HEK293 (cell line): Measurements from ENCODE around the gene CMPK1.

ENCODE experiments used
- CTCF ChIA-PET: fragments of 350-600 bp; formaldehyde crosslinking; extraction: SDS; loops from one replicate; lab custom pipeline; 2021; ENCODE audit warnings: antibody characterized with exemption; lab: Yijun Ruan, JAX
- POLR2A ChIA-PET: fragments of 300-600 bp; formaldehyde crosslinking; extraction: SDS; loops from one replicate; lab custom pipeline; 2020; ENCODE audit warnings: antibody characterized with exemption, inconsistent platforms; lab: Yijun Ruan, JAX
- H3K27ac ChIP-seq: fragments of 200-500 bp; sonication (Bioruptor generic); 2 replicates; pipeline ENCODE4 v1.5.1; 2014; ENCODE audit warnings: low read depth, low read length, control low read depth, inconsistent platforms; ENCODE audit errors: extremely low read depth
- H3K36me3 ChIP-seq, 2 experiments: fragments of 200-500 bp in 1 of 2; sonication (Bioruptor generic) in 1 of 2; 1 replicate in 1 of 2; 2 replicates in 1 of 2; pipeline ENCODE4 v1.5.1; 2014 to 2017; ENCODE audit warnings: inconsistent platforms in 2 of 2, low read length in 2 of 2; ENCODE audit not compliant: control insufficient read depth in 2 of 2, insufficient read depth in 1 of 2
- H3K4me1 ChIP-seq: fragments of 200-500 bp; sonication (Bioruptor generic); 2 replicates; pipeline ENCODE4 v1.5.1; 2014; ENCODE audit warnings: mild to moderate bottlenecking, low read length, inconsistent platforms; ENCODE audit not compliant: control insufficient read depth, insufficient read depth
- H3K4me3 ChIP-seq: 2 replicates; pipeline ENCODE4 v1.5.1; 2011; ENCODE audit warnings: low read depth, mild to moderate bottlenecking, control low read depth, low read length, moderate library complexity
- H3K9me3 ChIP-seq: fragments of 200-500 bp; sonication (Bioruptor generic); 2 replicates; pipeline ENCODE4 v1.5.1; 2014; ENCODE audit warnings: low read depth, low read length, inconsistent platforms; ENCODE audit not compliant: control insufficient read depth, insufficient read depth
- GLI4 ChIP-seq: fragments of 450-650 bp; formaldehyde crosslinking; IDR thresholded peaks from 2 replicates; pipeline ENCODE4 v1.5.1; 2016; ENCODE audit warnings: missing biosample characterization, missing genetic modification characterization
- HOXA7 ChIP-seq: sonication (generic); formaldehyde crosslinking; IDR thresholded peaks from 2 replicates; pipeline ENCODE4 v1.8.1; 2022; ENCODE audit warnings: missing genetic modification reagents, borderline replicate concordance
- KLF7 ChIP-seq: fragments of 450-650 bp; formaldehyde crosslinking; IDR thresholded peaks from 2 replicates; pipeline ENCODE4 v1.5.1; 2016; ENCODE audit warnings: missing biosample characterization, missing genetic modification characterization, borderline replicate concordance
- SP7 ChIP-seq: fragments of 450-650 bp; formaldehyde crosslinking; IDR thresholded peaks from 2 replicates; pipeline ENCODE4 v1.5.1; 2016; ENCODE audit warnings: missing biosample characterization, missing genetic modification characterization
- TRIM28 ChIP-seq: IDR thresholded peaks from 2 replicates; pipeline ENCODE4 v1.6.1; 2011; ENCODE audit warnings: low read length, control low read depth, borderline replicate concordance
- ZBTB48 ChIP-seq: fragments of 450-650 bp; formaldehyde crosslinking; IDR thresholded peaks from 2 replicates; pipeline ENCODE4 v1.5.1; 2016; ENCODE audit warnings: missing biosample characterization, missing genetic modification characterization
- ZBTB8A ChIP-seq: fragments of 450-650 bp; formaldehyde crosslinking; IDR thresholded peaks from 2 replicates; pipeline ENCODE4 v1.5.1; 2016; ENCODE audit warnings: missing biosample characterization, missing genetic modification characterization
- ZIC2 ChIP-seq: fragments of 450-650 bp; formaldehyde crosslinking; IDR thresholded peaks from 2 replicates; pipeline ENCODE4 v1.5.1; 2016; ENCODE audit warnings: missing biosample characterization, missing genetic modification characterization
- ZNF175 ChIP-seq: fragments of 450-650 bp; formaldehyde crosslinking; IDR thresholded peaks from 2 replicates; pipeline ENCODE4 v1.5.1; 2016; ENCODE audit warnings: missing biosample characterization, missing genetic modification characterization
- ZNF311 ChIP-seq: fragments of 450-650 bp; formaldehyde crosslinking; IDR thresholded peaks from 2 replicates; pipeline ENCODE4 v1.5.1; 2017; ENCODE audit warnings: missing biosample characterization, missing genetic modification characterization, borderline replicate concordance
- ZNF37A ChIP-seq: fragments of 450-650 bp; IDR thresholded peaks from 2 replicates; pipeline ENCODE4 v1.5.1; 2018; ENCODE audit warnings: missing biosample characterization, missing genetic modification characterization
- ZNF433 ChIP-seq: fragments of 450-650 bp; formaldehyde crosslinking; IDR thresholded peaks from 2 replicates; pipeline ENCODE4 v1.5.1; 2016; ENCODE audit warnings: missing biosample characterization, missing genetic modification characterization, low read depth
- ZNF529 ChIP-seq: fragments of 450-650 bp; formaldehyde crosslinking; IDR thresholded peaks from 2 replicates; pipeline ENCODE4 v1.5.1; 2017; ENCODE audit warnings: missing genetic modification characterization, missing biosample characterization; ENCODE audit not compliant: insufficient replicate concordance
- ZNF561 ChIP-seq: fragments of 450-650 bp; IDR thresholded peaks from 2 replicates; pipeline ENCODE4 v1.5.1; 2018; ENCODE audit warnings: missing biosample characterization, missing genetic modification characterization, borderline replicate concordance
- ZNF585B ChIP-seq: fragments of 450-650 bp; formaldehyde crosslinking; IDR thresholded peaks from 2 replicates; pipeline ENCODE4 v1.5.1; 2016; ENCODE audit warnings: missing biosample characterization, missing genetic modification characterization
- ZNF600 ChIP-seq: fragments of 450-650 bp; formaldehyde crosslinking; IDR thresholded peaks from 2 replicates; pipeline ENCODE4 v1.5.1; 2016; ENCODE audit warnings: missing biosample characterization, missing genetic modification characterization
- ZNF623 ChIP-seq: fragments of 450-650 bp; formaldehyde crosslinking; IDR thresholded peaks from 2 replicates; pipeline ENCODE4 v1.5.1; 2016; ENCODE audit warnings: missing biosample characterization, missing genetic modification characterization
- ZNF624 ChIP-seq: fragments of 450-650 bp; formaldehyde crosslinking; IDR thresholded peaks from 2 replicates; pipeline ENCODE4 v1.5.1; 2017; ENCODE audit warnings: missing biosample characterization, missing genetic modification characterization
- ZNF660 ChIP-seq: fragments of 450-650 bp; IDR thresholded peaks from 2 replicates; pipeline ENCODE4 v1.5.1; 2018; ENCODE audit warnings: missing biosample characterization, mild to moderate bottlenecking, missing genetic modification characterization
- ZNF747 ChIP-seq: fragments of 450-650 bp; formaldehyde crosslinking; IDR thresholded peaks from 2 replicates; pipeline ENCODE4 v1.5.1; 2016; ENCODE audit warnings: missing biosample characterization, missing genetic modification characterization
- ZNF837 ChIP-seq: fragments of 450-650 bp; formaldehyde crosslinking; IDR thresholded peaks from 2 replicates; pipeline ENCODE4 v1.5.1; 2016; ENCODE audit warnings: missing biosample characterization, missing genetic modification characterization
- TF ChIP-seq, protein P1 (sequence below): fragments of 450-650 bp; formaldehyde crosslinking; IDR thresholded peaks from 2 replicates; pipeline ENCODE4 v1.5.1; 2016; ENCODE audit warnings: missing biosample characterization, missing genetic modification characterization
- TF ChIP-seq, protein P2 (sequence below): fragments of 450-650 bp; formaldehyde crosslinking; IDR thresholded peaks from 2 replicates; pipeline ENCODE4; 2016; ENCODE audit warnings: missing biosample characterization, missing genetic modification characterization
- TF ChIP-seq, protein P3 (sequence below): fragments of 450-650 bp; formaldehyde crosslinking; IDR thresholded peaks from 2 replicates; pipeline ENCODE4 v1.5.1; 2017; ENCODE audit warnings: missing biosample characterization, missing genetic modification characterization
- TF ChIP-seq, protein P4 (sequence below): fragments of 450-650 bp; formaldehyde crosslinking; conservative IDR thresholded peaks from 2 replicates; pipeline ENCODE4 v1.5.1; 2016; ENCODE audit warnings: low read depth, missing biosample characterization, missing genetic modification characterization
- TF ChIP-seq, protein P5 (sequence below): fragments of 450-650 bp; formaldehyde crosslinking; IDR thresholded peaks from 2 replicates; pipeline ENCODE4 v1.5.1; 2016; ENCODE audit warnings: missing biosample characterization, missing genetic modification characterization
- TF ChIP-seq, protein P6 (sequence below): IDR thresholded peaks from 2 replicates; pipeline ENCODE4 v1.6.1; 2011; ENCODE audit warnings: mild to moderate bottlenecking, low read depth, low read length, borderline replicate concordance

Gene CMPK1

DNA sequence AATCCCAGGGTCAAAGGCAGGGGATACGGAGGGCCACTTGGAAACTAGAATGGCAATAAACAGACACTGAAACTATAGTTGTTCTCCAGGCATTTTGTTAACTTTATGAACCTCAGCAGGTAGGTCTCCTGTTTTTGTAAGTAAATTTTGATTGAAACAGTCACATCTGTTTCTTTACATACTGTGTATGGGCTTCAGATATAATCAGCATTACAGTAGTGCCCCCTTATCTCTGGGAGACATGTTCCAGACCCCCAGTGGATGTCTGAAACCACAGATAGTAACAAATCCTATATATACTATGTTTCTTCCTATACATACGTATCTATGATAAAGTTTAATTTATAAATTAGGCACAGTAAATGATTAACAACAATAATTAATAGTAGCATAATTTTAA lies 31.1 kb upstream of the CMPK1 start:
- H3K4me1 ChIP-seq = no peaks in the 10 kb centered on the region
- peaks cover 68 to 88% of the 10 kb centered on the region in 2 experiments for H3K36me3 ChIP-seq
- H3K9me3 ChIP-seq = no peaks in the 10 kb centered on the region
- POLR2A ChIA-PET = no interaction called here
- no peak overlapping the region for H3K27ac ChIP-seq
- no peak overlapping the region for H3K4me3 ChIP-seq
- no peak for TF ChIP-seq ZNF529 (tag by site-specific recombination)
- no peak for TF ChIP-seq ZNF561 (tag by site-specific recombination)
- no peak for TF ChIP-seq ZNF600 (tag by site-specific recombination)
- TF ChIP-seq, protein P1, sequence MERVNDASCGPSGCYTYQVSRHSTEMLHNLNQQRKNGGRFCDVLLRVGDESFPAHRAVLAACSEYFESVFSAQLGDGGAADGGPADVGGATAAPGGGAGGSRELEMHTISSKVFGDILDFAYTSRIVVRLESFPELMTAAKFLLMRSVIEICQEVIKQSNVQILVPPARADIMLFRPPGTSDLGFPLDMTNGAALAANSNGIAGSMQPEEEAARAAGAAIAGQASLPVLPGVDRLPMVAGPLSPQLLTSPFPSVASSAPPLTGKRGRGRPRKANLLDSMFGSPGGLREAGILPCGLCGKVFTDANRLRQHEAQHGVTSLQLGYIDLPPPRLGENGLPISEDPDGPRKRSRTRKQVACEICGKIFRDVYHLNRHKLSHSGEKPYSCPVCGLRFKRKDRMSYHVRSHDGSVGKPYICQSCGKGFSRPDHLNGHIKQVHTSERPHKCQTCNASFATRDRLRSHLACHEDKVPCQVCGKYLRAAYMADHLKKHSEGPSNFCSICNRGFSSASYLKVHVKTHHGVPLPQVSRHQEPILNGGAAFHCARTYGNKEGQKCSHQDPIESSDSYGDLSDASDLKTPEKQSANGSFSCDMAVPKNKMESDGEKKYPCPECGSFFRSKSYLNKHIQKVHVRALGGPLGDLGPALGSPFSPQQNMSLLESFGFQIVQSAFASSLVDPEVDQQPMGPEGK (tag by site-specific recombination) = no peak
- no peak for TF ChIP-seq ZNF175 (tag by site-specific recombination)
- TF ChIP-seq ZNF624 (tag by site-specific recombination) = no peak
- TF ChIP-seq ZNF585B = no peak
- TF ChIP-seq ZIC2 (tag by site-specific recombination) = no peak
- no peak for TF ChIP-seq ZNF623 (tag by site-specific recombination)
- TF ChIP-seq, protein P2, sequence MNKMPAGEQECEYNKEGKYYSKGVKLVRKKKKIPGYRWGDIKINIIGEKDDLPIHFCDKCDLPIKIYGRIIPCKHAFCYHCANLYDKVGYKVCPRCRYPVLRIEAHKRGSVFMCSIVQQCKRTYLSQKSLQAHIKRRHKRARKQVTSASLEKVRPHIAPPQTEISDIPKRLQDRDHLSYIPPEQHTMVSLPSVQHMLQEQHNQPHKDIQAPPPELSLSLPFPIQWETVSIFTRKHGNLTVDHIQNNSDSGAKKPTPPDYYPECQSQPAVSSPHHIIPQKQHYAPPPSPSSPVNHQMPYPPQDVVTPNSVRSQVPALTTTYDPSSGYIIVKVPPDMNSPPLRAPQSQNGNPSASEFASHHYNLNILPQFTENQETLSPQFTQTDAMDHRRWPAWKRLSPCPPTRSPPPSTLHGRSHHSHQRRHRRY (tag by site-specific recombination) = no peak
- TF ChIP-seq, protein P3, sequence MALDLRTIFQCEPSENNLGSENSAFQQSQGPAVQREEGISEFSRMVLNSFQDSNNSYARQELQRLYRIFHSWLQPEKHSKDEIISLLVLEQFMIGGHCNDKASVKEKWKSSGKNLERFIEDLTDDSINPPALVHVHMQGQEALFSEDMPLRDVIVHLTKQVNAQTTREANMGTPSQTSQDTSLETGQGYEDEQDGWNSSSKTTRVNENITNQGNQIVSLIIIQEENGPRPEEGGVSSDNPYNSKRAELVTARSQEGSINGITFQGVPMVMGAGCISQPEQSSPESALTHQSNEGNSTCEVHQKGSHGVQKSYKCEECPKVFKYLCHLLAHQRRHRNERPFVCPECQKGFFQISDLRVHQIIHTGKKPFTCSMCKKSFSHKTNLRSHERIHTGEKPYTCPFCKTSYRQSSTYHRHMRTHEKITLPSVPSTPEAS (tag by site-specific recombination) = no peak
- TF ChIP-seq ZNF747 = no peak
- no peak for TF ChIP-seq GLI4 (tag by site-specific recombination)
- TF ChIP-seq ZBTB8A (tag by site-specific recombination) = no peak
- TF ChIP-seq ZNF311 (tag by site-specific recombination) = no peak
- no peak for TF ChIP-seq ZBTB48 (tag by site-specific recombination)
- TF ChIP-seq, protein P4, sequence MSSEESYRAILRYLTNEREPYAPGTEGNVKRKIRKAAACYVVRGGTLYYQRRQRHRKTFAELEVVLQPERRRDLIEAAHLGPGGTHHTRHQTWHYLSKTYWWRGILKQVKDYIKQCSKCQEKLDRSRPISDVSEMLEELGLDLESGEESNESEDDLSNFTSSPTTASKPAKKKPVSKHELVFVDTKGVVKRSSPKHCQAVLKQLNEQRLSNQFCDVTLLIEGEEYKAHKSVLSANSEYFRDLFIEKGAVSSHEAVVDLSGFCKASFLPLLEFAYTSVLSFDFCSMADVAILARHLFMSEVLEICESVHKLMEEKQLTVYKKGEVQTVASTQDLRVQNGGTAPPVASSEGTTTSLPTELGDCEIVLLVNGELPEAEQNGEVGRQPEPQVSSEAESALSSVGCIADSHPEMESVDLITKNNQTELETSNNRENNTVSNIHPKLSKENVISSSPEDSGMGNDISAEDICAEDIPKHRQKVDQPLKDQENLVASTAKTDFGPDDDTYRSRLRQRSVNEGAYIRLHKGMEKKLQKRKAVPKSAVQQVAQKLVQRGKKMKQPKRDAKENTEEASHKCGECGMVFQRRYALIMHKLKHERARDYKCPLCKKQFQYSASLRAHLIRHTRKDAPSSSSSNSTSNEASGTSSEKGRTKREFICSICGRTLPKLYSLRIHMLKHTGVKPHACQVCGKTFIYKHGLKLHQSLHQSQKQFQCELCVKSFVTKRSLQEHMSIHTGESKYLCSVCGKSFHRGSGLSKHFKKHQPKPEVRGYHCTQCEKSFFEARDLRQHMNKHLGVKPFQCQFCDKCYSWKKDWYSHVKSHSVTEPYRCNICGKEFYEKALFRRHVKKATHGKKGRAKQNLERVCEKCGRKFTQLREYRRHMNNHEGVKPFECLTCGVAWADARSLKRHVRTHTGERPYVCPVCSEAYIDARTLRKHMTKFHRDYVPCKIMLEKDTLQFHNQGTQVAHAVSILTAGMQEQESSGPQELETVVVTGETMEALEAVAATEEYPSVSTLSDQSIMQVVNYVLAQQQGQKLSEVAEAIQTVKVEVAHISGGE (tag by site-specific recombination) = no peak
- CTCF ChIA-PET = no interaction called here

DNA sequence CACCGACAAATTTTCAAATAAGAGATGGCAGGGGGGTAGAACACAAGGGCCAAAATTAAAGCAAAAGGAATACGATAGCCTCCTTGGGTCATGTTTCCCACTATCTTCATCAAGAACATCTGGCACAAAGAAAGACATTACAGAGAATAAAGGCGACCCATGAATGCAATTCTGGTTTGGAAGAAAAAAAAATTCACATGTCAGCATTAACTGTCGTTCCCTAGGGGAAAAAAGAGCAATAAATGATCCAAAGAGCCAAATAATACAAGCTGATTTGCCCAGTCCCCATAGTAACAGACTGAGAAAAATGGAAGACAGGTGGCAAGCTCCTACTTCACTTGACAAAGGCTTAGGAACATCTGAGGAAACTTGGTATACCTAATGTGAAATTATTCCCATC lies 24.2 kb upstream of the CMPK1 start:
- H3K4me3 ChIP-seq = no peak overlapping the region
- no peaks in the 10 kb centered on the region; the same call in 1 of the 2 replicates for H3K4me1 ChIP-seq
- POLR2A ChIA-PET = interaction anchor here (1.3 kb wide), 1 partner anchor 24 kb away, joined by 5 read pairs; the partner anchor contains the start of gene CMPK1
- no peaks in the 10 kb centered on the region for H3K9me3 ChIP-seq
- H3K36me3 ChIP-seq = peaks cover 32 to 59% of the 10 kb centered on the region in 2 experiments
- no peak overlapping the region for H3K27ac ChIP-seq
- CTCF ChIA-PET = interaction anchor here (1.5 kb wide), 1 partner anchor 117 kb away, joined by 3 read pairs; no protein-coding TSS in a partner anchor
- TF ChIP-seq HOXA7 (CRISPR knock-in tag) (no peak), KLF7 (tag by site-specific recombination) (no peak), ZNF433 (no peak), ZNF624 (tag by site-specific recombination) (no peak), ZNF37A (tag by site-specific recombination) (no peak), ZNF837 (tag by site-specific recombination) (no peak), TRIM28 (no peak), ZBTB8A (tag by site-specific recombination) (no peak), ZNF660 (tag by site-specific recombination) (no peak), SP7 (tag by site-specific recombination) (no peak)
- TF ChIP-seq, protein P5, sequence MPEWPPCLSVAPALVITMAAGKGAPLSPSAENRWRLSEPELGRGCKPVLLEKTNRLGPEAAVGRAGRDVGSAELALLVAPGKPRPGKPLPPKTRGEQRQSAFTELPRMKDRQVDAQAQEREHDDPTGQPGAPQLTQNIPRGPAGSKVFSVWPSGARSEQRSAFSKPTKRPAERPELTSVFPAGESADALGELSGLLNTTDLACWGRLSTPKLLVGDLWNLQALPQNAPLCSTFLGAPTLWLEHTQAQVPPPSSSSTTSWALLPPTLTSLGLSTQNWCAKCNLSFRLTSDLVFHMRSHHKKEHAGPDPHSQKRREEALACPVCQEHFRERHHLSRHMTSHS (tag by site-specific recombination) = no peak
- TF ChIP-seq, protein P6, sequence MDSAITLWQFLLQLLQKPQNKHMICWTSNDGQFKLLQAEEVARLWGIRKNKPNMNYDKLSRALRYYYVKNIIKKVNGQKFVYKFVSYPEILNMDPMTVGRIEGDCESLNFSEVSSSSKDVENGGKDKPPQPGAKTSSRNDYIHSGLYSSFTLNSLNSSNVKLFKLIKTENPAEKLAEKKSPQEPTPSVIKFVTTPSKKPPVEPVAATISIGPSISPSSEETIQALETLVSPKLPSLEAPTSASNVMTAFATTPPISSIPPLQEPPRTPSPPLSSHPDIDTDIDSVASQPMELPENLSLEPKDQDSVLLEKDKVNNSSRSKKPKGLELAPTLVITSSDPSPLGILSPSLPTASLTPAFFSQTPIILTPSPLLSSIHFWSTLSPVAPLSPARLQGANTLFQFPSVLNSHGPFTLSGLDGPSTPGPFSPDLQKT = no peak
